Body of pancreas (tissue), 4 donors: ENCODE measurements around the gene D2HGDH.

ENCODE experiments used
- CTCF ChIP-seq, 7 experiments: fragments of 450-650 bp in 4 of 7; fragments of 200-600 bp in 3 of 7; sonication (generic) in 3 of 7; IDR thresholded peaks; one replicate each; pipeline ENCODE4 v1.5.1; 2016 to 2019; ENCODE audit warnings: antibody characterized with exemption in 7 of 7
- POLR2A ChIP-seq, 3 donors: fragments of 450-650 bp; IDR thresholded peaks; one replicate each; pipeline ENCODE4 v1.6.1; 2016; ENCODE audit warnings: antibody characterized with exemption in 3 of 3, mild to moderate bottlenecking in 2 of 3

GRCh38 chr2:241793385-241793784, 59.0 kb downstream of the D2HGDH start:
- TF ChIP-seq CTCF (IDR thresholded peaks at IDR 0.05), result no peak
- TF ChIP-seq POLR2A (IDR thresholded peaks at IDR 0.05), result no peak
